Ramos (cell line): ENCODE measurements around the gene MAGI2.
"Not testable (repeated sequence)": the region's sequence is repeated elsewhere in the genome, so short reads cannot be mapped to it uniquely, and the experiment has no call there.

Experiments
- in situ Hi-C: fragments of 300-500 bp; cut with MboI; formaldehyde crosslinking; loops from one replicate; pipeline ENCODE4 v1.14.3; 2022; ENCODE audit warnings: low sequenced_read_pairs; ENCODE audit not compliant: unreplicated experiment

MAGI2 gene

DNA sequence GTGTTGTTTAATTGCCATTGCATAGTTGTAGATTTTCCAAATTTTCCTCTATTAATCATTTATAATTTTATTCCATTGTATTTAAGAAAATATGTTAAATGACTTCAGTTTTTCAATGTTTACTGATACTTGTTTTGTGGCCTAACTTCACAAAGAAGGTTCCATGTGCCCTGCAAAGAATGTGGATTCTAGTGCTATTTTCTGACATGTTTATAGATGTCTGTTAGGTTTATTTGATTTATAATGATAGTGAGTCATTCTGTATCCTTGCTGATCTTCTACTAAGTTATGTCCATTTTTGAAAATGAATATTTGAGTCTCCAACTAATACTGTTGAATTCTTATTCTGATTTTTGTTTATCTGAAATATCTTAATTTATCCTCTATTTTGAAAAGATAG is 369.0 kb downstream of the MAGI2 start:
- in situ Hi-C loops = no loop called here

DNA sequence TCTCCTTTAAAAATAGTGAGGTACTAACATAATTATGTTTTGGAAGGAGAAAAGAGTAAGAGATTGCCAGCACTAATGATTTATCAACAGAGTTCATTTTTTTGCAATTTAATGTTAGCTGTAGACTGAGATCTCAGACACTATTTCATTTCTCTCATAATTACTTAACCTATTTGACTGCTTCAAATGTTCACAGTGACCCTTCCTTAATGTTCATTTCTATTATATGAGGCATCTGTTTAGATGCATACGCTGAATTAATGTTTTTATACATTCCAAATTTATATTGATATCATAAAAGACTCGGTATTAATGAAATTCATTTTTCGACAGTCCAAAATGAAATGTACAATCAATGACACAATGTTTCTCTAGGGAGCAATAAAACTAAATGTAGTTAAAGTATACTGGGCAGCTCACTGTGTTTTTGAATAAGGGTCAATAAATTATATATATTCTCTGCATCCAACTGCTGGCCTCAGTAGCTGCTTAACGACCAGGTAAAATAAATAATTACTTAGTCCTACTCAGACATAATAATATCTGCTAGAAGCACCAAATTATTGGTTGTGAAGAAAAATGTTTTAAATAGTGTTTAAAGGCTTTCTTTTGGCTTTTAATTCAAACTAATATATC is 373.4 kb downstream of the MAGI2 start:
- in situ Hi-C loops = no loop called here

DNA sequence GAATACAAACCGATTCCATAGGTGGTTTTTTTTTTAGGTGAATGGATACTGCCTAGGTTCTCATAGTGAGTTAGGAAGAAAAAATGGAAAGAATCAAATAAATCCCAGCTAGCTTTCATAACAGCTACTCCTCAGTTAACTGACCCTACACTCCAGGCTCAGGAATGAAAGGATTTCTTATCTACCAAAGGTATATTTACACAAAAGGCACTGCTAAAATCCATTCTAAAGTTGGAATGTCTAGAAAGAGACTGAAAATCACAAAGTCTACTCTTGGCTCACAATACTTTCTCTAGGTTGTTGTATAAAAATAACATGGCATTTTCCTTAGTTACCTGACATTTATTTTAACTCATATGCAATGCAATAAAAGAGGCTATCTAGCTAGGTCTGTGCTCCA is 375.2 kb downstream of the MAGI2 start:
- in situ Hi-C loops = no loop called here

DNA sequence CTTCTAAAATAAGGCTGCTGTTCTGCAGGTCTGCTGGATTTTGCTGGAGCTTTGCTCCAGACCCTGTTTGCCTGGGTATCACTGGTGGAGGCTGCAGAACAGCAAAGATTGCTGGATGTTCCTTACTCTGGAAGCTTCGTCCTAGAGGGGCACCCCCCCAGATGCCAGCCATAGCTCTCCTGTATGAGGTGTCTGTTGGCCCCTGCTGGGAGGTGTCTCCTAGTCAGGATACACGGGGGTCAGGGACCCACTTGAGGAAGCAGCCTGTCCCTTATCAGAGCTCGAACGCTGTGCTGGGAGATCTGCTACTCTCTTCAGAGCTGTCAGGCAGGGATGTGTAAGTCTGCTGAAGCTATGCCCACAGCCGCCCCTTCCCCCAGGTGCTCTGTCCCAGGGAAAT is 382.3 kb downstream of the MAGI2 start:
- in situ Hi-C loops = not testable (repeated sequence)

DNA sequence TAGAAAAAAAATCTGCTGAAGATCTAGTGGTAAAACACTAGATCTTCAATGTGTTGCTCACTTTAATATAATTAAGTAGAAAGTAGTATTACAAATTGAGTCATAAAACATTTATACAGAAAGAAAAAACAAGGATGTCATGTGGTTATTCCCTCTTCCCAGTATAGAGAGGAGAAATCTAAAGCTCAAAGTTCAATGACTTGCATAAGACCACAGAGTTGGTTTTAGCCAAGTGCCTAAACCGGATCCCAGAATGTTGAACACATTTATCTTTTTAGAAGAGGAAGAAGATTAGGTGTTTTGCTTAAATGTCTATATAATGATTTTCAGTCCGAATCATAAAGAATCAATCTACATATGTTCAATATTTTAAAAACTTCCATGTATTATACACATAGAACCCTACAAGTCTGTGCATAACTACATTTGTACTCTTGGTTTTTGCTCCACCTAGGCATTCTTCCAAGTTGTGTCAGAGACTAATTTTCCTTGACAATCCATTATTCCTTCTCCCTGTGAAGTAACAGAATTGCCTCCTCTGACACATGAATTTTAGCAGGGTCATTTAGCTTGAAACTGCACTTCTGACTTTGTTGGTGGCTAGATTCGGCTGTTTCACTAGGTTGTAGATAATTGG is 389.2 kb downstream of the MAGI2 start:
- in situ Hi-C loops = no loop called here

DNA sequence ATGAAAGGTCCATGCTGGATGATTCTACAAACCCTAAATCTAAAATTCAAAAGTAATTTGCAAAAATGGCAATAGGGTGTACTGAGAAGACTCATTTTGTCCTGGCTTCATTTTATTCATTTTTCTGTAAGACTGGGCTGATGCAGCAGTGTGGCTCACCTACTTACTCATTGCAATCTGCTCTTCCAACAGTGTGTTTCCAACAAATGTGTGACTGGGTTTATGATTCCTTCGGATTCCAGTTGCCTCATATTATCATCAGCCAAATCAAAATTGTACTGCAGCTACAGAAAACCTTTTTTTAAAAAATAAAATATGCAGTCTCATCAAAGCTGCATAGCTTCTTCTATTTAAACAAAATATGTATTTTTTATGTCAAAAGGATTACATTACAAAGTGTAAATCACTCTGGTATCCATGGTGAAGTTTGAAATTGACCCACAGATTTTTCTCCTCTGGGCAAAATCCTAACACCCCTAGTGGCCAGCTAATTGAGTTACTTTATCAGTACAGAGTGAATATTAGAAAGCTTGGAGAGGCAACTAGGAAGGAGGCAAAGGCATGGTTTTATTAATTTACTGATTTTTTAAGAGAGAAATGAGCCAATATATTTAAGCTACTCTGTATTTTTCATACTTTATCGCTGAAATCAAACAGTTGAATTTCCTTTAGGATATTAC is 390.3 kb downstream of the MAGI2 start:
- in situ Hi-C loops = no loop called here

DNA sequence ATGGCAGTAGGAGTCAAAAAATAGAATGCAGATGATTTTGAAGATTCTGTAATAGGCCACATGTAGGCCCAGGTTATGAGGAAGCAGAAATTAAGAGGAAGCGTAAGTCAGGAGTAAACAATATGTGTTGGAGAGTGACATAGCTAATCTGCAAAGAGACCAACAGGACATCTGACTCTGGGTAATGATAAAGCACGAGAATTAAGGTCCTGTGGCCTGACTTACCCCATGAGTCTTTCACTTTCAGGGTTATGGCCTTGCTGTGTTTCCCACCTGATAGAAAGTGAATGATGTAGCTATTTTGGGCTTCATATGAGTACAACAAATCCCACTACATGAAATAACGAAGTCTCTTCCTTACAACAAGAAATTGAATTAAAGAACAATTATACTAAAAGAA is 393.0 kb downstream of the MAGI2 start:
- in situ Hi-C loops = no loop called here

DNA sequence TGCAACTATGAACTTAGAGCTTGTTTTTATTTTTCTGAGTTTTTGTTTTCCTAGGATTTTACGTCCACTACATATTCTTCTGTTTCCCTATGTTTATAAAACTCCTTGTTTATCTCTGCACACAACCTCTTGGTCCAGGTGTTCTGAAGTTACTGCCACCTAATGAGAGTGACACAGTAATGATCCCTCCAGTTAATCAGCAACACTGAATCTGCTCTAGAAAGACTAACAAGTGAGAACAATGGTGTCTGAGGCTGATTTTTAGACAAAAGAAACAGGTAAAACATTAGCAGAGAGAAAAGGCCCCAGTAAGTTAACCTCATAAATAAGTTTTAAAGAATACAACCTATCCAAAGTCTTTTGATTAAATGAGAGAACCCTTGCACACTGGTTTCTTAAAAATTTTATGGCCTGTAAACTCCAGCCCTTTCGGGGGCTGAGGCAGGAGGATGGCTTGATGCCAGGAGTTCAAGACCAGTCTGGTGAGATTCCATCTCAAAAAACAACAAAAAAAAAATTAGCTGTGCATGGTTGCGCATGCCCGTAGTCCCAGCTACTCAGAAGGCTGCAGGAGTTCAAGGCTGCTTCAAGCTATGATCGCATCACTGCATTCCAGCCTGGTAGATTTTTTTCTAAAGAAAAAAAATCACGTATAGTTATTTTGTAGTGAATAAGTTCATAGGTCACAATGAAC is 397.6 kb downstream of the MAGI2 start:
- in situ Hi-C loops = no loop called here

DNA sequence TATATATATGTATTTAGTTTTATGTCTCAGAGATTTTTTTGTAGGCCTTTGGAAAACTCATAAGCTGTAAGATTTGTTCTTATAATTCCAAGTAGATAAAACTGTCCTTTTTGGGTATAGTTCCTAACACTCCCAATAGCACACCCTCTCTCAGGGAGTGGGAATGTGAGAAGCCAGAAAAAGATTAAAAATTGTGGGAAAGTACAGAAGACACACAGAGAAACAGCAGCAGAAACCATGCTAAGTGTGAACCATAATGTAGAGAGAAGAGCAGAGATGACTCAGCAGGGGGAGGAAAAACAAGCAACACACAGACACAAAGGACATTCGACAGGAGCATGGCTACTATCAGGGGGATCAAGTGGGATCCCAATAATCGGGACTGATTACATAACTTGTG is 401.6 kb downstream of the MAGI2 start:
- in situ Hi-C loops = no loop called here

DNA sequence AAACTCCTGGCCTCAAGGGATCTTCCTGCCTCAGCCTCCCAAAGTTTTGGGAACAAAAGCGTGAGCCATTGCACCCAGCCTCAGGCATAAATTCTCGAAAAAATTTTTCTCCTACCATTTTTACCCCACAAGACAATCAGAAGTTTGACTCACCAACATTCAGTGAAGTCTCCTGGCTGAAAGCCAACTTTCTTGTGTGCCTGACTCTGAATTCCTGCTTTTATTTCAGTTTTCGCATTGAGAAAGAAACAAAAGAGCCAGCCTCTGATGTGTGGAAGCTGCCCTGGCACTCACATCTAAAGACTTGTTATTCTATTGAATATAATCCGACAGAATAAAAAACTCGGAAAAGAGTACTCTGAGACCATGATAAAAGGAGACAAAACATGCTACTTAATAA is 402.9 kb downstream of the MAGI2 start:
- in situ Hi-C loops = no loop called here

DNA sequence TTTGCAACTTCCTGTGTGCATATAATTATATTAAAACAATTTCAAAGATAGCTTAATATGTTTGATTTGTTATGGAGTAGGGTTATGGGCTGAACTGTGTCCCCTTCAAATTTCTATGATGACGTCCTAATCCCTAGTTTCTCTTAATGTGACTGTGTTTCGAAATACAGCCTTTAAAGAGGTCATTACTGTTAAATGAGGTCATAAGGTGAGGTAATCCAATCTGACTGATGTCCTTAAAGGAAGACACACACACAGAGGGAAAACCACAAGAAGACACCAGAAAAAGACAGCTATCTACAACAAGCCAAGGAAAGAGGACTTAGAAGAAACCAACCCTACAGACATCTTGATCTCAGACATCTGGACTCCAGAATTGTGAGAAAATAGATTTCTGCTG is 407.4 kb downstream of the MAGI2 start:
- in situ Hi-C loops = no loop called here

DNA sequence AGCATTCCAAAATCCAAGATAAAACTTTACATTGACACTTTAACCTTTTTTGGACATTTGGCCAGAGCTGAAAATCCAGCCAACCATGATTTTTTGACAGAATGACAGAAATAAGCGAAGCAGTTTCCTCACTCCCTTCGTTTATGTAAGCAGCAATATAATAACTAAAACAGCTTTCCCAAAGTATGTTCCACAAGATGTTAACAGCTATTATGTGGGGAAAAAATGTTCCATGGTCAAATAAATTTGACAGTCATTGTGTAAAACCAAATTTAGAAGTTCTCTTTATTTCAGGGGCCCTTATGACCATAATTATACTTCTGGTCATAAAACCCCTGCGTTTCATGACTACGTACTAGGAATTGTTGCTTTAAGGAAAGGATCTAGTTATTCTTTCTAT is 416.5 kb downstream of the MAGI2 start:
- in situ Hi-C loops = no loop called here

DNA sequence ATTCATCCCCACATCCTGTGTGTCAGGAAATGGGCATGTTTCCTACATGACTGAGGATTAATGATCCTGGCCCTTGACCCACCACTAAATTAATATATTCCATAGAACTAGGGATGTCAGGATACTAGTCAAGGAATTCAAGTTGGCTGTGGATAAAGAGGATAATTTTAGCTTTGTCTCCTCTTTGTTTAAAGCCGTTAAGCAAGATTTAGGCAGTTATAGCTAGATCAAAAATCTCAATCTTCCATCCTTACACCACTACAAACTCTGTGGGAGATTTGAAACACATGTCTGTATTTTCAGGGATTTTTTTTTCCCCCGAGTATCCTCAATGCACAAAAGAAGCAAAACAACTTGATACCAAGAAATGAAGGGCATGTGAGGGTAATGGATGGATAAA is 417.1 kb downstream of the MAGI2 start:
- in situ Hi-C loops = no loop called here

DNA sequence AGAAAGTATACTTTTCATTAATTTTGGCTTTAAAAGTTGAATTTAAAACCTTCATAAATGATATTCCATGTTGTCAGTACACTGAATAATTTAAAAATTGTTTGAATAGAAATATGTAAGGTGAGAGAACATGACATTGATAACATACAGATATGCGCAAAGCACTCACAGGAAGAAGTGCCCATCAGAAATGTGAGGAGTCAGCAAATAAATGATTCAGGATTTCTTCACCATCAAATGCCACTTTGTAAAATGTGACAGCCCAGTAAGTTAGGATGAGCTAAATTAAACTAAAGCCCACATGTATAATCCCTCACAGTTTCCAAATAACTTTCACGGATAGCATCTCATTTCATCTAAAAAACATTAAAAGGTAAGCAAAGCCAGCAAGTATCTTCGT is 417.6 kb downstream of the MAGI2 start:
- in situ Hi-C loops = no loop called here

DNA sequence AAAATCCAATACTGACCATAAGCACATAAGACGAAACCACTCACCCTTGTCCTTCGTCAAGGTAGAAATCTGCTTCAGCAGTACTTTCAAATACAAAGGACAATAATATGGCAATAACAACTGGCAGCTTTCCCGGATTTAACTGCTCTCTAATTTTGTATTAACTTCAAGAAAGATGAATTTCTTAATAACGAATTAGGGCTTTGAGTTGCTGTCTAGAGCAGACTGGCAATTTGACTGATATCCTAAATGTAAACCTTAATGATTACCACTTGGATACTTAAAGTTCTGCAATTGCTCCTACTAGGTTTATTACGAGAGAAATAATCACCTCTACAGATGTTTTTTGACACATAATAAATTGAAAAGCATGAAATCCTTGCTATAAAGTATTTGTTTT is 418.7 kb downstream of the MAGI2 start:
- in situ Hi-C loops = no loop called here

DNA sequence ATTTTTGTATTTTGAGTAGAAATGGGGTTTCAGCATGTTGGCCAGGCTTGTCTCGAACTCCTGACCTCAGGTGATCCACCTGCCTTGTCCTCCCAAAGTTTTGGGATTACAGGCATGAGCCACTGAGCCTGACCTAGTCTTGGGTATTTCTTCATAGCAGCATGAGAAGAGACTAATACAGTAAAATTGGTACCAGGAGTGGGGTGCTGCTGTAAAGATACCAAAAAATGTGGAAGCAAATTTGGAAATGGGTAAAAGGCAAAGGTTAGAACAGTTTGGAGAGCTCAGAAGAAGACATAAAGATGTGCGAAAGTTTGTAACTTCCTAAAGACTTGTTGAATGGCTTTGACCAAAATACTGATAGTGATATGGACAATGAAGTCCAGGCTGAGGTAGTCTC is 433.8 kb downstream of the MAGI2 start:
- in situ Hi-C loops = not testable (repeated sequence)

DNA sequence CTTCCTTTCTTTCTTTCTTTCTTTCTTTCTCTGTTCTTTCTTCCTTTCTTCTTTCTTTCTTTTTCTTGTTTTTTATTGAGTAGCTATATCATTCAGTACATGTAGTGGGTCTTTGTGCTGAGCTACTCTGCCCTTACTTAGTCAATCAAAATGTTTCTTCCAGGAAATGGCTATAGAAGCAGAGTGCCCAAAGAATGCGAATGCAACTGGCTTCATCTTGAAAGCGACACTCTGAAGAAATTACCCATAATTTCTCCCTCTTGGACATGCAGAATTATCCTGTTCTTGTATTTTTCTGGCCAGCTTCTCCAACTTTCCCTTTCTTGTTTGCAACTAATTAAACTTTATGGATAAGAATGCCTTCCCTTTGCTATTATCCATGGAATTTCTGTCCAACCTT is 441.5 kb downstream of the MAGI2 start:
- in situ Hi-C loops = no loop called here

DNA sequence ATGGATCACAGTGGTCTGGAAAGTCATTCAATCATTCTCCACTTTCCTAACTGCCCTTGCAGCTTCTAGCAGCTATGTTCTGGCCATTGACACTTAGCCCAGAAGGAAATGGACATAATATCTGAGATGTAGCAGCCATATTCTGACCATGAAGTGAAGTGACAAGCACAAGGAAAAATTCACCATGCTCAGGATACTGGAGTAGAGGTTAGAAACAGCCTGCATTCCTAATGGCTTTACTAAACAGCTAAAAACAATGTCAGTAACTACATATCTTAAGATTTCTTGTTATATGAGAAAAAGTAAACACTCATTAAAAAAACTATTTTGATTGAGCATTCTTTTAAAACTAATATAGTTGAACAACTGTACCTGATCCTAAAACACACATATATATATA is 443.8 kb downstream of the MAGI2 start:
- in situ Hi-C loops = no loop called here

DNA sequence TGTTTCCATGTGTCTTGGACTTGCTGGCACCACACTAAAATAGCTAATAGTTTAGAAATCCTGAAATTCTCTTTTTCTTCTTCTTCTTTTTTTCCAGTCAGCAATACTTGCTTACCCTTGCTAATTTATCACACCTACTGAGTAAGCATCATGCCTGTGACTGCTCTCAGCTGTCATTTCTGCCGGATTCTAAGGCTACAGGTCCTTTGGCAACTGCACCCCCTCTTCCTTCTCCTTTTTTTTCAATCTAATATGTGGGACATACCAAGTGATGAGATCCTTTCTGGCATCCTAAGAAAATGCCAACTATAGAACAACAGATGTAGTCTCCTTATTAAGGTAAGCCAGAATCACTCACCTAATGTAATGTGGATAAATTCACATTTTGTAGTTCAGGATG is 444.7 kb downstream of the MAGI2 start:
- in situ Hi-C loops = no loop called here

DNA sequence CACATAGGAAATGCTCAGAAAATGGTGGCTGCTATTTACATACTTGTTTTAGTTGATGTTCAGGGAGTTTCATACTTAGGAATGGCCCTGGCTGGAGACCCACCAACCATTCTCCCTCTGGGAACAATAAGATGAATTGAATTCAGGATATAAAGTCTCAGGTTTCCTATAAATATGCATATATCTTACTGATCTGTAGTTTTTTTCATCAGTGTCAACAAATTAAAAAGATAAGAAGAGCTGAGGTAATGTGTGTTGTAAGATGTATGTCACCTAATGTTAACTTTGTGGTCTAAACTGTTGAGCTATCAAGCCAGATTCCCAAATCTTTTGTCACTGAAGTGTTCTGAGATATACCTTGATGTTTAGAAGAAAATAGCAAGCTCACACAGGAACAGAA is 457.5 kb downstream of the MAGI2 start:
- in situ Hi-C loops = no loop called here

DNA sequence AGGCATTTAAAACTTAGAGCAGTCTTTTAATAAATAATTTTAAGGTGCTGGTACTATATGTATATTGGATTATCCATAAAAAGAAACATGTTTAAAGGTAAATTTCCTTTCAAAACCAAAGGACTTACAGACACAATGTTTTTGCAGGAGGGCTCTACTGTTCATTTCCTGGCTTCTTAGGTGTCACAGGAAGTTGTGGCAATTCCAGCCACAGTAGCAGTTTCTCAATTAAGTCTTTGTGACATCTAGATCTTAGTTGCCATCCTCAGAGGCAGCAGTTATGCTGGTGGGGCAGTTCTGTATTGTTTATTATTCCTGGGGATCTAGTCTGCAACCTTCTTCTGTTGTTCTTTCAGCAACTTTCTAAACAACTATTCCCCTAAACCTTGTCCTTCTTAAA is 460.1 kb downstream of the MAGI2 start:
- in situ Hi-C loops = no loop called here
